GM23338 (cell line): ENCODE results near the gene HES3.

Source experiments
- CREB1 ChIP-seq: fragments of 250-450 bp; sonication (Bioruptor Pico); IDR thresholded peaks from 2 replicates; pipeline ENCODE4 v1.5.0; 2020; ENCODE audit warnings: low read depth, mild to moderate bottlenecking, moderate library complexity
- EZH2 ChIP-seq: fragments of 200-600 bp; sonication (generic); IDR thresholded peaks from one replicate; pipeline ENCODE4 v1.8.0; 2017; ENCODE audit warnings: antibody characterized with exemption, mild to moderate bottlenecking, low read depth; ENCODE audit not compliant: unreplicated experiment
- EZH2phosphoT487 ChIP-seq: fragments of 200-600 bp; sonication (generic); IDR thresholded peaks from one replicate; pipeline ENCODE4 v1.8.1; 2018; ENCODE audit warnings: antibody characterized with exemption; ENCODE audit not compliant: unreplicated experiment
- JUNB ChIP-seq: IDR thresholded peaks from one replicate; pipeline ENCODE4 v1.6.1; 2016; ENCODE audit warnings: antibody characterized with exemption; ENCODE audit not compliant: unreplicated experiment
- POLR2AphosphoS5 ChIP-seq: IDR thresholded peaks from 2 replicates; pipeline ENCODE4 v1.6.1; 2016; ENCODE audit warnings: antibody characterized with exemption, low read depth
- STAT1 ChIP-seq: IDR thresholded peaks from one replicate; pipeline ENCODE4 v1.6.1; 2016; ENCODE audit warnings: antibody characterized with exemption; ENCODE audit not compliant: unreplicated experiment
- TF ChIP-seq, protein P1 (sequence below), 2 experiments: fragments of 200-600 bp in 1 of 2; sonication (generic) in 1 of 2; conservative IDR thresholded peaks; 2 replicates each; pipeline versions ENCODE4 v1.5.1 to v1.6.1; 2016 to 2017; ENCODE audit warnings: antibody characterized with exemption in 2 of 2, low read depth in 2 of 2, mild to moderate bottlenecking in 2 of 2, moderate library complexity in 1 of 2
- TF ChIP-seq, protein P2 (sequence below): IDR thresholded peaks from one replicate; pipeline ENCODE4 v1.6.1; 2018; ENCODE audit warnings: antibody characterized with exemption; ENCODE audit not compliant: unreplicated experiment

DNA sequence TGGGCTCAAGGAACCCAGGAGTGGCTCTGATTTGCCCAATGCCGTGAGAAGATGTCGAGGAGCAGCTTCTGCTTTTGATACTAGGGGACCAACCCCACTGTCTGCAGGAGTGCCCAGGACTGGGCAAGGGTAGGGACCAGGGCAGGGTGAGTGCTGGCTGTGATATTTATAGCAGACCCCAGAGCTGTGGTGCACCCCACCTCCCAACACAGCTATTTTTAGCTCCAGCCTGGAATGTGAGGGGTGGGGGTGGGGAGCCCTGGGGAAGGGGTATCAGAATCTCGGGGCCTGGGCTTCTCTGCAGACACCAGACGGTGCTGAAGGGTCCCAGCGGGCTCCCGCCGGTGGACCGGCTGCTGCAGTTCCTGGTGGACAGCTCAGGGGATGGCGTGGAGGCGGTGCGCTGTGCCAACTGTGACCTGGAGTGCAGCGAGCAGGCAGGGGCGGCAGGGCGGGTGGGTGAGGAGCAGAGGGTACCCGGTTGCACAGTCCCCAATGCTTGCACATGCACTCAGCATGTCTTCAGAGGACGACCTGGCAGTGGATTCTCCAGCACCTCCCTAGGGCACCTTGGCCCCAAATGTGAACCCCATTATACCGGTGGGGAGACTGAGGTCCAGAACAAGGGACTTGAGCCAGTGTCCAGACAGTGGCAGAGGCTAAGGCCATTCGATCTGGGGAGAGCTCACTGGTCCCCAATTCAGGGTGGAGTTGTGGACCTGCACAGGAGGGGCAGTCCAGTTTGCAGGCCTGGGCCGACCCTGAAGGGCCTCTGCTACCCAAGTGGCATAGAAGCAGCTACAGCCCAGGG is 36.7 kb upstream of the HES3 start:
- TF ChIP-seq EZH2phosphoT487 (no peak), STAT1 (no peak), CREB1 (CRISPR knock-in tag) (no peak), JUNB (no peak), POLR2AphosphoS5 (no peak), EZH2 (no peak)
- TF ChIP-seq, protein P1, sequence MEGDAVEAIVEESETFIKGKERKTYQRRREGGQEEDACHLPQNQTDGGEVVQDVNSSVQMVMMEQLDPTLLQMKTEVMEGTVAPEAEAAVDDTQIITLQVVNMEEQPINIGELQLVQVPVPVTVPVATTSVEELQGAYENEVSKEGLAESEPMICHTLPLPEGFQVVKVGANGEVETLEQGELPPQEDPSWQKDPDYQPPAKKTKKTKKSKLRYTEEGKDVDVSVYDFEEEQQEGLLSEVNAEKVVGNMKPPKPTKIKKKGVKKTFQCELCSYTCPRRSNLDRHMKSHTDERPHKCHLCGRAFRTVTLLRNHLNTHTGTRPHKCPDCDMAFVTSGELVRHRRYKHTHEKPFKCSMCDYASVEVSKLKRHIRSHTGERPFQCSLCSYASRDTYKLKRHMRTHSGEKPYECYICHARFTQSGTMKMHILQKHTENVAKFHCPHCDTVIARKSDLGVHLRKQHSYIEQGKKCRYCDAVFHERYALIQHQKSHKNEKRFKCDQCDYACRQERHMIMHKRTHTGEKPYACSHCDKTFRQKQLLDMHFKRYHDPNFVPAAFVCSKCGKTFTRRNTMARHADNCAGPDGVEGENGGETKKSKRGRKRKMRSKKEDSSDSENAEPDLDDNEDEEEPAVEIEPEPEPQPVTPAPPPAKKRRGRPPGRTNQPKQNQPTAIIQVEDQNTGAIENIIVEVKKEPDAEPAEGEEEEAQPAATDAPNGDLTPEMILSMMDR (conservative IDR thresholded peaks at IDR 0.05; ENCODE audit: low read depth in 2 of 2) = no peak
- TF ChIP-seq, protein P2, sequence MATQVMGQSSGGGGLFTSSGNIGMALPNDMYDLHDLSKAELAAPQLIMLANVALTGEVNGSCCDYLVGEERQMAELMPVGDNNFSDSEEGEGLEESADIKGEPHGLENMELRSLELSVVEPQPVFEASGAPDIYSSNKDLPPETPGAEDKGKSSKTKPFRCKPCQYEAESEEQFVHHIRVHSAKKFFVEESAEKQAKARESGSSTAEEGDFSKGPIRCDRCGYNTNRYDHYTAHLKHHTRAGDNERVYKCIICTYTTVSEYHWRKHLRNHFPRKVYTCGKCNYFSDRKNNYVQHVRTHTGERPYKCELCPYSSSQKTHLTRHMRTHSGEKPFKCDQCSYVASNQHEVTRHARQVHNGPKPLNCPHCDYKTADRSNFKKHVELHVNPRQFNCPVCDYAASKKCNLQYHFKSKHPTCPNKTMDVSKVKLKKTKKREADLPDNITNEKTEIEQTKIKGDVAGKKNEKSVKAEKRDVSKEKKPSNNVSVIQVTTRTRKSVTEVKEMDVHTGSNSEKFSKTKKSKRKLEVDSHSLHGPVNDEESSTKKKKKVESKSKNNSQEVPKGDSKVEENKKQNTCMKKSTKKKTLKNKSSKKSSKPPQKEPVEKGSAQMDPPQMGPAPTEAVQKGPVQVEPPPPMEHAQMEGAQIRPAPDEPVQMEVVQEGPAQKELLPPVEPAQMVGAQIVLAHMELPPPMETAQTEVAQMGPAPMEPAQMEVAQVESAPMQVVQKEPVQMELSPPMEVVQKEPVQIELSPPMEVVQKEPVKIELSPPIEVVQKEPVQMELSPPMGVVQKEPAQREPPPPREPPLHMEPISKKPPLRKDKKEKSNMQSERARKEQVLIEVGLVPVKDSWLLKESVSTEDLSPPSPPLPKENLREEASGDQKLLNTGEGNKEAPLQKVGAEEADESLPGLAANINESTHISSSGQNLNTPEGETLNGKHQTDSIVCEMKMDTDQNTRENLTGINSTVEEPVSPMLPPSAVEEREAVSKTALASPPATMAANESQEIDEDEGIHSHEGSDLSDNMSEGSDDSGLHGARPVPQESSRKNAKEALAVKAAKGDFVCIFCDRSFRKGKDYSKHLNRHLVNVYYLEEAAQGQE = no peak
